Measurements from ENCODE around the gene RS1. TPM values are rescaled to one million over a fixed set of nuclear protein-coding genes. Genes with fewer than 3 reads are reported as not detected.

RS1 gene
- total and polyA plus RNA-seq, 9 of the 15 experiments (the other 6 are each of a cell fraction or from before 2014, with no cell fraction given), result not detected

- no peaks in the 10 kb centered on the region for H3K36me3 ChIP-seq (ENCODE audit: control insufficient read depth, insufficient read depth, low read length)
- ATAC-seq (no peak), DNase-seq (ENCODE audit: extremely low read depth in 1 of 4, low spot score in 3 of 4) (no peak), FAIRE-seq (no peak)
- H3K4me3 ChIP-seq, result no peak overlapping the region
- no peaks in the 10 kb centered on the region for H3K4me1 ChIP-seq (replicated peaks in 1 of 2; ENCODE audit: control insufficient read depth in 2 of 2, insufficient read depth in 2 of 2, low read length in 2 of 2)
- H3K27ac ChIP-seq (ENCODE audit: extremely low read depth, low read depth, low read length), result no peak overlapping the region
- WGBS (ENCODE audit: insufficient coverage, low coverage, missing lambda C conversion rate), result 2% methylated on average over 11 of the region's 12 CpGs
- intact Hi-C loops (cut with micrococcal nuclease), result no loop called here
- no peaks in the 10 kb centered on the region for H3K9me3 ChIP-seq (replicated peaks; ENCODE audit: control insufficient read depth, insufficient read depth, low read depth, low read length)
- TF ChIP-seq ZNF511 (CRISPR knock-in tag; IDR thresholded peaks at IDR 0.05) (no peak), E2F5 (CRISPR knock-in tag; IDR thresholded peaks at IDR 0.05) (no peak), HLTF (IDR thresholded peaks at IDR 0.05) (no peak), NCOA2 (IDR thresholded peaks at IDR 0.05; ENCODE audit: partially characterized antibody in 2 of 2) (no peak), SMARCE1 (IDR thresholded peaks at IDR 0.05) (no peak), ZNF79 (CRISPR knock-in tag; IDR thresholded peaks at IDR 0.05; ENCODE audit: low read depth) (no peak), ARID4B (CRISPR knock-in tag; IDR thresholded peaks at IDR 0.05) (no peak)
- no peaks in the 10 kb centered on the region for H4K20me1 ChIP-seq (replicated peaks; ENCODE audit: control insufficient read depth, insufficient read depth, low read length)
- in situ Hi-C loops (cut with MboI), result no loop called here
- POLR2A ChIA-PET, result no interaction called here
- H2AFZ ChIP-seq (ENCODE audit: low read depth, low read length), result no peak overlapping the region
- no TSS peak for BruUV-seq (replicated peaks)
- H3K27me3 ChIP-seq (ENCODE audit: control insufficient read depth in 2 of 2, insufficient read depth in 2 of 2, low read length in 2 of 2), result no peaks in the 10 kb centered on the region
- CTCF ChIA-PET (ENCODE audit: low intra/inter-chr PET ratio), result no interaction called here
- H3K9ac ChIP-seq (ENCODE audit: insufficient read depth in 1 of 2, low read depth in 2 of 2, low read length in 2 of 2), result no peak overlapping the region
- no peaks in the 10 kb centered on the region for H3K9me1 ChIP-seq (ENCODE audit: control insufficient read depth, insufficient read depth, low read length)
- no peak overlapping the region for H3K4me2 ChIP-seq (ENCODE audit: insufficient read depth, low read length)
- no peaks in the 10 kb centered on the region for H3K79me2 ChIP-seq (ENCODE audit: control insufficient read depth, insufficient read depth, low read length)
Observed at GRCh38 chrX:18698737-18699650, 27.1 kb upstream of the RS1 start.

Measured in K562 (cell line).